ENCODE data around the gene PIK3R3. TPM values are rescaled to one million over a fixed set of nuclear protein-coding genes. Genes with fewer than 3 reads are reported as not detected.

The PIK3R3 gene
- total RNA-seq, 1 donor from 2014 or later, result 55.3 TPM

GRCh38 chr1:46159516-46159915, 27.1 kb upstream of the PIK3R3 start:
- intact Hi-C loops (cut with DNase I), result no loop called here
- no peak for DNase-seq (ENCODE audit: low spot score)

- DNase-seq (ENCODE audit: low spot score), result no peak
- intact Hi-C loops (cut with DNase I), result no loop called here
Observed at GRCh38 chr1:46158312-46159281, 26.2 kb upstream of the PIK3R3 start.

- no peak for DNase-seq (ENCODE audit: low spot score)
- intact Hi-C loops (cut with DNase I), result no loop called here
Observed at GRCh38 chr1:46157916-46158311, 25.5 kb upstream of the PIK3R3 start.

GRCh38 chr1:46153732-46154131, 21.3 kb upstream of the PIK3R3 start:
- DNase-seq (ENCODE audit: low spot score), result no peak
- intact Hi-C loops (cut with DNase I), result no loop called here

GRCh38 chr1:46153228-46153627, 20.8 kb upstream of the PIK3R3 start:
- intact Hi-C loops (cut with DNase I), result no loop called here
- DNase-seq (ENCODE audit: low spot score), result no peak

GRCh38 chr1:46152016-46152415, 19.6 kb upstream of the PIK3R3 start:
- intact Hi-C loops (cut with DNase I), result no loop called here
- no peak for DNase-seq (ENCODE audit: low spot score)

GRCh38 chr1:46150085-46150484, 17.7 kb upstream of the PIK3R3 start:
- intact Hi-C loops (cut with DNase I), result no loop called here
- no peak for DNase-seq (ENCODE audit: low spot score)

GRCh38 chr1:46148318-46148717, 15.9 kb upstream of the PIK3R3 start:
- intact Hi-C loops (cut with DNase I), result no loop called here

GRCh38 chr1:46137916-46138315, 5.5 kb upstream of the PIK3R3 start:
- intact Hi-C loops (cut with DNase I), result no loop called here

More at GRCh38 chr1:46148318-46148717, 15.9 kb upstream of the PIK3R3 start:
- DNase-seq (ENCODE audit: low spot score), result no peak

GRCh38 chr1:46136711-46137110, 4.3 kb upstream of the PIK3R3 start:
- intact Hi-C loops (cut with DNase I), result no loop called here
- DNase-seq (ENCODE audit: low spot score), result no peak

More at GRCh38 chr1:46137916-46138315, 5.5 kb upstream of the PIK3R3 start:
- no peak for DNase-seq (ENCODE audit: low spot score)

GRCh38 chr1:46134660-46135331, 2.4 kb upstream of the PIK3R3 start:
- no peak for DNase-seq (ENCODE audit: low spot score)
- intact Hi-C loops (cut with DNase I), result loop anchor here (2.0 to 5.0 kb wide), 4 partner anchors 32 to 242 kb away; no protein-coding TSS in a partner anchor

GRCh38 chr1:46133781-46134350, 1.4 kb upstream of the PIK3R3 start:
- intact Hi-C loops (cut with DNase I), result loop anchor here (2.0 to 5.0 kb wide), 5 partner anchors 33 to 242 kb away; no protein-coding TSS in a partner anchor
- no peak for DNase-seq (ENCODE audit: low spot score)

GRCh38 chr1:46133181-46133658, 791 bp upstream of the PIK3R3 start:
- intact Hi-C loops (cut with DNase I), result loop anchor here (2.0 to 5.0 kb wide), 4 partner anchors 40 to 241 kb away; no protein-coding TSS in a partner anchor
- peak; percentile 90 for DNase-seq (ENCODE audit: low spot score)

- intact Hi-C loops (cut with DNase I), result loop anchor here (2.0 to 5.0 kb wide), 4 partner anchors 41 to 240 kb away; no protein-coding TSS in a partner anchor
- no peak for DNase-seq (ENCODE audit: low spot score)
Observed at GRCh38 chr1:46131712-46132528, 509 bp downstream of the PIK3R3 start.

GRCh38 chr1:46131093-46131492, 1.3 kb downstream of the PIK3R3 start:
- DNase-seq (ENCODE audit: low spot score), result no peak
- intact Hi-C loops (cut with DNase I), result loop anchor here (5.0 kb wide), 3 partner anchors 94 to 239 kb away; no protein-coding TSS in a partner anchor

- intact Hi-C loops (cut with DNase I), result loop anchor here (5.0 kb wide), 3 partner anchors 93 to 238 kb away; no protein-coding TSS in a partner anchor
- DNase-seq (ENCODE audit: low spot score), result no peak
Observed at GRCh38 chr1:46130606-46131005, 1.8 kb downstream of the PIK3R3 start.

- intact Hi-C loops (cut with DNase I), result loop anchor here (5.0 kb wide), 3 partner anchors 93 to 238 kb away; no protein-coding TSS in a partner anchor
Observed at GRCh38 chr1:46130121-46130520, 2.3 kb downstream of the PIK3R3 start.

GRCh38 chr1:46128344-46128743, 4.1 kb downstream of the PIK3R3 start:
- intact Hi-C loops (cut with DNase I), result no loop called here
- DNase-seq (ENCODE audit: low spot score), result no peak

More at GRCh38 chr1:46130121-46130520, 2.3 kb downstream of the PIK3R3 start:
- DNase-seq (ENCODE audit: low spot score), result no peak

- intact Hi-C loops (cut with DNase I), result no loop called here
- DNase-seq (ENCODE audit: low spot score), result no peak
Observed at GRCh38 chr1:46118856-46119255, 13.6 kb downstream of the PIK3R3 start.

All from cardiac septum (tissue), 1 donor.